AG04449 (cell line): ENCODE data around the gene MSI2.

Experiments
- CTCF ChIA-PET: fragments of 350-600 bp; formaldehyde crosslinking; extraction: SDS; loops from one replicate; lab custom pipeline; 2021; ENCODE audit warnings: antibody characterized with exemption; lab: Yijun Ruan, JAX
- POLR2A ChIA-PET: fragments of 400-600, 350-600 bp; formaldehyde crosslinking; extraction: SDS; loops from one replicate; lab custom pipeline; 2020; ENCODE audit warnings: antibody characterized with exemption, inconsistent platforms; lab: Yijun Ruan, JAX
- DNase-seq: peaks from one replicate; pipeline ENCODE4 v3.0.0-alpha.2; 2010; ENCODE audit warnings: low read depth, low spot score
- H3K4me3 ChIP-seq: 2 replicates; pipeline ENCODE4 v1.5.1; 2011; ENCODE audit warnings: low read depth, mild to moderate bottlenecking, control low read depth, low read length
- TF ChIP-seq, protein P1 (sequence below): IDR thresholded peaks from one replicate; pipeline ENCODE4 v1.5.1; 2011; ENCODE audit warnings: mild to moderate bottlenecking, moderate library complexity, low read length, control low read depth, inconsistent platforms; ENCODE audit not compliant: insufficient read depth; ENCODE audit errors: missing control alignments

The MSI2 gene

DNA sequence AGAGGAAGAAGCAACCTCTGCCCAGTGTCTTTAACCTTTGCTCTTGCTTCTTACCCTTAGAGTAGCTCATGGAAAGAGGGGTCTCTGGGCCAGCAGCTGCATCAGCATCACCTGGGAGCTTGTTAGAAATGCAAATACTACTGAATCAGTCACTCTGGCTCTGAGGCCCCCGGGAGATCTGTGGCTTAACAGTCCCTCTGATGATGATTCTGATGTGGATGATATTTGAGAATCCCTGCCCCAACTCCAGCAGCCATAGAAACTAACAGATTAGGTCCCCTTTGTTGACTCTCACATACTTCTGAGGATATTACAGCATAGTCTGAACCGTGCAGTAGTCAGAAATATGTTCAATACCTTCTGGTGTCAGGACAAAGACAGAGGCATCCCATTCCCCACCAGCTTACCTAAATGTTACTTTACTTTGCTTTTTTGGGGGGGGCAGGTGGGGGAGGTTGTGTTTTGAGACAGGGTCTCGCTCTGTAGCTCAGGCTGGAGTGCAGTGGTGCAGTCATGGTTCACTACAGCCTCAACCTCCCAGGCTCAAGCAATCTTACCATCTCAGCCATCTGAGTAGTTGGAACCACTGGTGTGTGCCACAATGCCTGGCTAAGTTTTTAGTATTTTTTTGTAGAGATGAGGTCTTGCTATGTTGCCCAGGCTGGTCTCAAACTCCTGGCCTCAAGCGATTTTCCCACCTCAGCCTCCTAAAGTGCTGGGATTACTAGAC, 268.7 kb downstream of the MSI2 start:
- CTCF ChIA-PET, result interaction anchor here (1.5 to 1.9 kb wide), 2 partner anchors 73 to 281 kb away, joined by 4 to 5 read pairs; no protein-coding TSS in a partner anchor

DNA sequence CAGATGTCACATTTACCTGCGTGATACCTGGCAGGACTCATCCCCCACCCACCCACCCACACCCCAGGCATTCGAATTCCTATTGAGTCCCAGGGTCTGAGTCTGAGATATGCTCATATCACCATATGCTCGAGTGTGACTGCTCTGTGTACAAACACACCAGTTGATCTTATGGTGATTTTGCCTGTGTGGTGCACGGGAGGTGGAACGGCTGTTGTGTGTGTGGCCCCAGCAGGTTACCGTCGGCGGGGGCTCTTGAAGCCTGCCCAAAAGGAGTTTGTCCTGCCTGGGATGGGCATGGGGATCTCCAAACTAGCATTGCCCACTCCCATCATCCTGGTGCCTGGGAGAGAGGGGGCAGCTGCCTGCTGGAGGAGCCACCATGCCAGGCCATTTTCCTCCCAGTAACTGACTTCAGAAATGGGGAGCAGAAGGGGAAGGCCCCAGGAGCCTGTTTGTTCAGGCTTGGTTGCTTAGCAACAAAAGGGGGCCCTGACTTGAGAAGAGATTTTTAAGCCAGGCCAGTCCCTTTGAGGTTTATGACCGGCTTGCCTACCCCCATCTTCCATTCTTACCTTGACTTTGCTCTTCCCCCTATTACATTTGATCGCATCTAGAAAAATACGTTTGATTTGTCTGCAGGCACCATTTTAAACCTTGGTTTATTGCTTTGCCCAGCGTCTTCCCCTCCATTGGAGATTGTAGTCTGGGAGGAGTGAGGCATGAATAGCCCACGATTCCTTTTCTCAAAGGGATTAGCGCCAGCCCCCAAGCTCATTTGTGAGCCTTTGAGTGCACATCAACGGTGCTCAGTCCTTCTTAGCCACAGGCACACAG, 271.1 kb downstream of the MSI2 start:
- CTCF ChIA-PET, result interaction anchor here (0.8 to 1.7 kb wide), 3 partner anchors 11 to 70 kb away, joined by 3 to 5 read pairs (median 4); no protein-coding TSS in a partner anchor
- H3K4me3 ChIP-seq, result no peak overlapping the region
- POLR2A ChIA-PET, result no interaction called here
- DNase-seq, result no peak
- TF ChIP-seq, protein P1, sequence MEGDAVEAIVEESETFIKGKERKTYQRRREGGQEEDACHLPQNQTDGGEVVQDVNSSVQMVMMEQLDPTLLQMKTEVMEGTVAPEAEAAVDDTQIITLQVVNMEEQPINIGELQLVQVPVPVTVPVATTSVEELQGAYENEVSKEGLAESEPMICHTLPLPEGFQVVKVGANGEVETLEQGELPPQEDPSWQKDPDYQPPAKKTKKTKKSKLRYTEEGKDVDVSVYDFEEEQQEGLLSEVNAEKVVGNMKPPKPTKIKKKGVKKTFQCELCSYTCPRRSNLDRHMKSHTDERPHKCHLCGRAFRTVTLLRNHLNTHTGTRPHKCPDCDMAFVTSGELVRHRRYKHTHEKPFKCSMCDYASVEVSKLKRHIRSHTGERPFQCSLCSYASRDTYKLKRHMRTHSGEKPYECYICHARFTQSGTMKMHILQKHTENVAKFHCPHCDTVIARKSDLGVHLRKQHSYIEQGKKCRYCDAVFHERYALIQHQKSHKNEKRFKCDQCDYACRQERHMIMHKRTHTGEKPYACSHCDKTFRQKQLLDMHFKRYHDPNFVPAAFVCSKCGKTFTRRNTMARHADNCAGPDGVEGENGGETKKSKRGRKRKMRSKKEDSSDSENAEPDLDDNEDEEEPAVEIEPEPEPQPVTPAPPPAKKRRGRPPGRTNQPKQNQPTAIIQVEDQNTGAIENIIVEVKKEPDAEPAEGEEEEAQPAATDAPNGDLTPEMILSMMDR, result no peak

More for the DNA sequence above, 268.7 kb downstream of the MSI2 start:
- TF ChIP-seq, protein P1, result no peak
- no peak overlapping the region for H3K4me3 ChIP-seq
- no peak for DNase-seq
- POLR2A ChIA-PET, result no interaction called here

DNA sequence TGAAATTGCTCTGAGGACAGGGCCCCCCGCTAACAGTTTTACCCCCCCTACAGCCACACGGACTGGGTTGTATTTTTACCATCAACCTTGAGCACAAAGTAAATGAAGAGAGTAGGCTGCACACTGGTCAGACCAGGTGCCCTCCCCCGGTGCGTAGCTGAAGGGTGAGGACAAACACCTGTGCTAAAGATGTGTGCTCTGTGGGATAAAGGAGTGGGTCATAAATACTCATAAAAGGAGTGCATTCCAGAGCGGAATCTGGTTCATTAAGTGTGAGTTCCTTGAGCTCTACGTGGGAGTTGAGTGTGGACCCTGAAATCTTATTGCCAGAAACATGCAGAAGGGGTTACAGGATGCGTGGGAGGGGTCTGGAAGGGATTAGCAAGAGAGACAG, 271.7 kb downstream of the MSI2 start:
- CTCF ChIA-PET, result interaction anchor here (0.6 to 1.7 kb wide), 3 partner anchors 10 to 139 kb away, joined by 3 to 5 read pairs (median 4); no protein-coding TSS in a partner anchor
- TF ChIP-seq, protein P1, result no peak

DNA sequence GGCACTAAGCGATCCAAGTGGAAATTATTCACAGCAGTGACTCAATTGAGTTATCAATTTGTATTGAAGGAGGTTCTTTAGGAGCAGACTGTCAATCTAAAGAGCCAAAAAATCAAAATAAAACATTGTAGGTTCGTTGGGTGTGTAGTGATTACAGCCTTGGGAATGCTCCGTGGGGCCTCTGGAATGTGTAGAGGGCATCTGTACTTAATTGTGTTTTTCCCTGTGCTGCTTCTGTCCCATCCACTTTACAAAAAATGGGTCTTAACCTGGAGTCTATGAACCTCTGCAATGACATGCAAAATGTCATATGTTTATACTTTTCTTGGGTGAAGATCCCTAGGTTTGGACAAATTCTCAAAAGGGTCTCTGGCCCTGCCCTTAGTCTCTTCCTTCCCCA, 273.7 kb downstream of the MSI2 start:
- no peak overlapping the region for H3K4me3 ChIP-seq
- TF ChIP-seq, protein P1, result no peak
- POLR2A ChIA-PET, result no interaction called here
- CTCF ChIA-PET, result no interaction called here
- no peak for DNase-seq

More for the DNA sequence above, 271.7 kb downstream of the MSI2 start:
- DNase-seq, result no peak
- POLR2A ChIA-PET, result no interaction called here
- H3K4me3 ChIP-seq, result no peak overlapping the region

DNA sequence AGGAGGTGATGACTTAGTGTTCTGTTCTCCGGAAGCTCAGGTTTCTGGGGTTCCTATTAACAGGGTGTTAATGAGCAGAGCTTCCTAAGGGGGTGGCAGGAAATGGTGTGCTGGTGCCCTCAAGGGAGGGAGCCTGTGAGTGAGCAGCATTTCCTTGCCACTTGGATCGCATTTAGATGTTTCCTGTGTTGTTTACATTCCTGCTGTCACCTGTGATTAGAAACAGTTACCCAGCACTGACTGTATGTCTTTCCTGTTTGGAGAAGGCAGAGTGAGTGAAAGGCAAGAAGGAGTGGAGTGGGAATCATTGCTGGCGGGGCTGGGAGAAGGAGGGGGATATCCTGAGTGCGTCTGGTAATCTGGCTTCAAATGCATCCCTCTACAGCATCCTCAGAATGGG, 274.2 kb downstream of the MSI2 start:
- DNase-seq, result no peak
- TF ChIP-seq, protein P1, result no peak
- POLR2A ChIA-PET, result no interaction called here
- H3K4me3 ChIP-seq, result no peak overlapping the region
- CTCF ChIA-PET, result no interaction called here

DNA sequence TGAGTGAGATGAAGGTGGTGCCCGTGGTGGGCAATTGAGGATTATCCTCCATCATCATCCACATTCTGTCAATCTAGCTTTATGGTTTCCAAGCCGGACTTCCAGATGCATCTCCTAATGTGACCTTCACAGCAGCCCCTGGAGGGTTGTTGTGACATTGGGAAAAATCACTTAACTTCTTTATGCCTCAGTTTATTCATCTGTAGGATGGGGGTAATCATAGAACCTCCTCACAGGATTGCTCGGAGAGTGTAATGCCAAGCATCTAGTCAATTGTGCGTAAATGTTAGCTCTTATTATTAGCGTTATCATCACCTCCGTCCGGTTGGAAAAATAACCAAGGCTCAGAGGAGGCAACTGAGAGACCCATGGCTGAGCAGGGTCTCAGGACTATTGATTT, 274.8 kb downstream of the MSI2 start:
- POLR2A ChIA-PET, result no interaction called here
- TF ChIP-seq, protein P1, result no peak
- CTCF ChIA-PET, result no interaction called here
- DNase-seq, result no peak
- no peak overlapping the region for H3K4me3 ChIP-seq
